HEK293 (cell line): ENCODE data around the gene PLCXD1.

Experiments
- CTCF ChIP-seq: fragments of 450-650 bp; formaldehyde crosslinking; IDR thresholded peaks from 2 replicates; pipeline ENCODE4 v1.5.1; 2016; ENCODE audit warnings: missing biosample characterization, missing genetic modification characterization
- GLI2 ChIP-seq: fragments of 450-650 bp; formaldehyde crosslinking; IDR thresholded peaks from 2 replicates; pipeline ENCODE4; 2017; ENCODE audit warnings: missing biosample characterization, missing genetic modification characterization, low read depth, borderline replicate concordance
- HOXA7 ChIP-seq: sonication (generic); formaldehyde crosslinking; IDR thresholded peaks from 2 replicates; pipeline ENCODE4 v1.8.1; 2022; ENCODE audit warnings: missing genetic modification reagents, borderline replicate concordance
- IKZF3 ChIP-seq: fragments of 450-650 bp; IDR thresholded peaks from 2 replicates; pipeline ENCODE4 v1.5.0; 2018; ENCODE audit warnings: missing biosample characterization, mild to moderate bottlenecking, missing genetic modification characterization, moderate library complexity
- KLF17 ChIP-seq: fragments of 450-650 bp; formaldehyde crosslinking; IDR thresholded peaks from 2 replicates; pipeline ENCODE4 v1.5.1; 2016; ENCODE audit warnings: missing biosample characterization, missing genetic modification characterization
- PBX3 ChIP-seq: sonication (generic); formaldehyde crosslinking; IDR thresholded peaks from 2 replicates; pipeline ENCODE4 v1.8.1; 2022; ENCODE audit warnings: mild to moderate bottlenecking, moderate library complexity, missing genetic modification reagents
- REPIN1 ChIP-seq: fragments of 450-650 bp; formaldehyde crosslinking; IDR thresholded peaks from 2 replicates; pipeline ENCODE4 v1.5.1; 2017; ENCODE audit warnings: missing biosample characterization, missing genetic modification characterization, low read depth
- REST ChIP-seq: fragments of 450-650 bp; formaldehyde crosslinking; IDR thresholded peaks from 2 replicates; pipeline ENCODE4 v1.5.1; 2016; ENCODE audit warnings: missing biosample characterization, missing genetic modification characterization
- TCF7L2 ChIP-seq: IDR thresholded peaks from 2 replicates; pipeline ENCODE4 v1.6.1; 2011; ENCODE audit warnings: low read depth, mild to moderate bottlenecking, inconsistent platforms, low read length, moderate library complexity, borderline replicate concordance
- ZEB2 ChIP-seq: fragments of 450-650 bp; formaldehyde crosslinking; IDR thresholded peaks from 2 replicates; pipeline ENCODE4 v1.5.1; 2016; ENCODE audit warnings: missing biosample characterization, missing genetic modification characterization
- ZFP37 ChIP-seq: fragments of 450-650 bp; formaldehyde crosslinking; IDR thresholded peaks from 2 replicates; pipeline ENCODE4 v1.5.1; 2016; ENCODE audit warnings: missing biosample characterization, missing genetic modification characterization
- ZNF639 ChIP-seq: fragments of 450-650 bp; formaldehyde crosslinking; IDR thresholded peaks from 2 replicates; pipeline ENCODE4 v1.5.1; 2016; ENCODE audit warnings: missing biosample characterization, missing genetic modification characterization

- TF ChIP-seq ZNF639 (tag by site-specific recombination): no peak
- TF ChIP-seq IKZF3 (tag by site-specific recombination): no peak
- TF ChIP-seq ZEB2 (tag by site-specific recombination): no peak
- TF ChIP-seq CTCF (tag by site-specific recombination): no peak
- TF ChIP-seq GLI2 (tag by site-specific recombination): no peak
- TF ChIP-seq ZFP37: no peak
- no peak for TF ChIP-seq KLF17
- no peak for TF ChIP-seq REST (tag by site-specific recombination)
- TF ChIP-seq HOXA7 (CRISPR knock-in tag): no peak
- no peak for TF ChIP-seq TCF7L2
- no peak for TF ChIP-seq PBX3 (CRISPR knock-in tag)
- TF ChIP-seq REPIN1 (tag by site-specific recombination): no peak
These were observed 51.9 kb downstream of the PLCXD1 start for GRCh38 chrX:332916-333610.
